Measurements from ENCODE around the gene PTPRA. TPM values are rescaled to one million over a fixed set of nuclear protein-coding genes. Genes with fewer than 3 reads are reported as not detected.

The PTPRA gene
- total and polyA plus RNA-seq, 2 of the 8 experiments (the other 6 are each of a cell fraction or from before 2014, with no cell fraction given): 47.7 to 51.3 TPM

DNA sequence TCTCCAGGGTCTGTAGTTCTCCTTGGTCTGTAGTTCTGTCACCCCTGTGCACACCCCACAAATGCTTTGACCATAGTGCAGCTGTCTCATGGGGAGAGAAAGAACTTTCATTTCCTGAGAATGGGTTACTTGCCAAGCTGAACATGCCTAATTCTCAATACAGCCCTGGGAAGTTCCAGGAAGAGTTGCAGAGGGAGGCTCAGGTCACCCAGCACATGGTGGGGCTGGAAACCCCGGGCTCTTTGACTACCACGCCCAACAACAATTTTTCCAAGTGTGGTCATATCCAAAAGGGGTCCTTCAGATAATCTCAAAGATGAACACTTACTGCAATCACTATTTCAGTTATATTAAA is 2.2 kb upstream of the PTPRA start (continued):
- TF ChIP-seq CHD7 (IDR thresholded peaks at IDR 0.05; ENCODE audit: insufficient replicate concordance, low read length): no peak
- TF ChIP-seq, protein P1, sequence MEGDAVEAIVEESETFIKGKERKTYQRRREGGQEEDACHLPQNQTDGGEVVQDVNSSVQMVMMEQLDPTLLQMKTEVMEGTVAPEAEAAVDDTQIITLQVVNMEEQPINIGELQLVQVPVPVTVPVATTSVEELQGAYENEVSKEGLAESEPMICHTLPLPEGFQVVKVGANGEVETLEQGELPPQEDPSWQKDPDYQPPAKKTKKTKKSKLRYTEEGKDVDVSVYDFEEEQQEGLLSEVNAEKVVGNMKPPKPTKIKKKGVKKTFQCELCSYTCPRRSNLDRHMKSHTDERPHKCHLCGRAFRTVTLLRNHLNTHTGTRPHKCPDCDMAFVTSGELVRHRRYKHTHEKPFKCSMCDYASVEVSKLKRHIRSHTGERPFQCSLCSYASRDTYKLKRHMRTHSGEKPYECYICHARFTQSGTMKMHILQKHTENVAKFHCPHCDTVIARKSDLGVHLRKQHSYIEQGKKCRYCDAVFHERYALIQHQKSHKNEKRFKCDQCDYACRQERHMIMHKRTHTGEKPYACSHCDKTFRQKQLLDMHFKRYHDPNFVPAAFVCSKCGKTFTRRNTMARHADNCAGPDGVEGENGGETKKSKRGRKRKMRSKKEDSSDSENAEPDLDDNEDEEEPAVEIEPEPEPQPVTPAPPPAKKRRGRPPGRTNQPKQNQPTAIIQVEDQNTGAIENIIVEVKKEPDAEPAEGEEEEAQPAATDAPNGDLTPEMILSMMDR (IDR thresholded peaks at IDR 0.05; ENCODE audit: control extremely low read depth in 1 of 3, insufficient read depth in 1 of 3, low read depth in 1 of 3, low read length in 3 of 3): no peak
- no peak for TF ChIP-seq CHD2 (IDR thresholded peaks at IDR 0.05; ENCODE audit: low read length)
- TF ChIP-seq TBP (IDR thresholded peaks at IDR 0.05; ENCODE audit: low read depth, low read length): no peak
- no peak for TF ChIP-seq YY1 (IDR thresholded peaks at IDR 0.05; ENCODE audit: low read depth, low read length)
- no peak for TF ChIP-seq CBX5 (IDR thresholded peaks at IDR 0.05; ENCODE audit: low read depth, low read length)
- TF ChIP-seq, protein P2, sequence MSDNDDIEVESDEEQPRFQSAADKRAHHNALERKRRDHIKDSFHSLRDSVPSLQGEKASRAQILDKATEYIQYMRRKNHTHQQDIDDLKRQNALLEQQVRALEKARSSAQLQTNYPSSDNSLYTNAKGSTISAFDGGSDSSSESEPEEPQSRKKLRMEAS (IDR thresholded peaks at IDR 0.05): no peak
- no peak for TF ChIP-seq SUZ12 (IDR thresholded peaks at IDR 0.05; ENCODE audit: low read length)
- TF ChIP-seq RXRA (IDR thresholded peaks at IDR 0.05; ENCODE audit: insufficient read depth, low read depth, low read length): no peak
- no peak for TF ChIP-seq GTF2F1 (IDR thresholded peaks at IDR 0.05; ENCODE audit: borderline replicate concordance, low read depth, low read length)
